Activated naive CD8-positive, alpha-beta T cell treated with anti-CD3 and anti-CD28 coated beads, Interleukin-2, amount 50 U/mL, for 24 hours (primary cell): ENCODE results near the gene MPC2.
A peak's percentile ranks its signal among the peaks of the same experiment; 100 is the strongest.
"Not testable (repeated sequence)": the region's sequence is repeated elsewhere in the genome, so short reads cannot be mapped to it uniquely, and the experiment has no call there.

Source experiments
- ATAC-seq: fragments of 150-1000 bp; cut with Tn5 transposase; one replicate; pipeline ENCODE4 v1.10.0; 2021
- DNase-seq: peaks from one replicate; pipeline ENCODE4 v3.0.0; 2021
- H3K27ac Mint-ChIP-seq: one replicate; pipeline ENCODE4 v1.8.0; 2021; ENCODE audit warnings: mild to moderate bottlenecking, mixed read lengths
- H3K27me3 Mint-ChIP-seq: one replicate; pipeline ENCODE4 v1.8.0; 2021; ENCODE audit warnings: mixed read lengths
- H3K36me3 Mint-ChIP-seq: one replicate; pipeline ENCODE4 v1.8.0; 2021; ENCODE audit warnings: low read depth, mixed read lengths
- H3K4me1 Mint-ChIP-seq: one replicate; pipeline ENCODE4 v1.8.0; 2021; ENCODE audit warnings: mixed read lengths
- H3K4me3 Mint-ChIP-seq: one replicate; pipeline ENCODE4 v1.8.0; 2021; ENCODE audit warnings: mild to moderate bottlenecking, moderate library complexity, mixed read lengths
- H3K9me3 Mint-ChIP-seq: one replicate; pipeline ENCODE4 v1.8.0; 2021; ENCODE audit warnings: mixed read lengths

Gene MPC2

DNA sequence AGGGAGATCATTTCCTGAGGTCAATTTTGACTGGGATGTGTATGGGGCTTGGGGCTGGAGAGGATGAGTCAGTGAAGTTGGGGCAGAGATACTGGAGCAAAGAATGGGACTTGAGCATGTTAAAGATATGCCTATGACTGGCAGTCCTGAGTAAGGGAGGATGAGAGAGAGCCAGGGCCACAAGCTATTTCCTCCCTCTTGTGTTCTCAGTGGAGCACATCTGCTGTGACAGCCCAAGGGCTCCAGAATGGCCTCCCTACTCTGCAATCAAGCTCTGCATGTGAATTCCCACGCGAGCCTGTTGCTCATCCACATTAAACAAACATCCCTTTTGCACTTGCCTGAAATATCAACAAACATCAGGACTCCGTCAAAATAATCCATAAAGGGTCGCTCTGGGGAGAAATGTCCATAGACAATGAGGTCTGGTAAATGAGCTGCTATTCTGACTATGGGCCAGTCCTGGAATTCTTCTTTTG lies 32.2 kb downstream of the MPC2 start:
- peaks cover 2% of the 10 kb centered on the region for H3K27me3 Mint-ChIP-seq

DNA sequence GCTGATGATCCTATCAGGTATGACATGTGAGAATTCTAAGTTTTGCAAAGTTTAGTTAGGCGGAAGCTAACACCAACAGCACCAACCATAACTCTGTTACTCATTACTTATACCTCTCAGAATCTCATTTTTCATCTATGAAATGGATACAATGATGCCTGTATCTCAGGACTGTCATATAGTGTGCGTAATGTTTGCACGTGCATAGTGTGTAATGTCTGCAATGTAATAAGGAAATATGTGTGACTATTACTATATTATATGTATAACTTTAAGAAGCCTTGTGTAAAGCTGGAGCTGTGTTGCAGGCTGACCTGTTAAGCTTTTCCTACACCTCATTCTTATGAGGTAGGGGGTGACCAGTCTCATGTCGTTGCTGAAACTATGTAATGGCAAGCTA lies 36.0 kb downstream of the MPC2 start:
- Mint-ChIP-seq H3K4me1 (no peaks in the 10 kb centered on the region), H3K27me3 (peaks cover 1% of the 10 kb centered on the region), H3K36me3 (no peaks in the 10 kb centered on the region), H3K4me3 (no peak overlapping the region), H3K9me3 (no peaks in the 10 kb centered on the region), H3K27ac (no peak overlapping the region)
- DNase-seq: no peak
- ATAC-seq: no peak

More for the DNA sequence above, 32.2 kb downstream of the MPC2 start:
- ATAC-seq: no peak
- H3K27ac Mint-ChIP-seq: no peak overlapping the region
- peaks cover 2% of the 10 kb centered on the region for H3K36me3 Mint-ChIP-seq
- peaks cover 3% of the 10 kb centered on the region for H3K9me3 Mint-ChIP-seq
- H3K4me1 Mint-ChIP-seq: no peaks in the 10 kb centered on the region
- no peak for DNase-seq
- H3K4me3 Mint-ChIP-seq: no peak overlapping the region

DNA sequence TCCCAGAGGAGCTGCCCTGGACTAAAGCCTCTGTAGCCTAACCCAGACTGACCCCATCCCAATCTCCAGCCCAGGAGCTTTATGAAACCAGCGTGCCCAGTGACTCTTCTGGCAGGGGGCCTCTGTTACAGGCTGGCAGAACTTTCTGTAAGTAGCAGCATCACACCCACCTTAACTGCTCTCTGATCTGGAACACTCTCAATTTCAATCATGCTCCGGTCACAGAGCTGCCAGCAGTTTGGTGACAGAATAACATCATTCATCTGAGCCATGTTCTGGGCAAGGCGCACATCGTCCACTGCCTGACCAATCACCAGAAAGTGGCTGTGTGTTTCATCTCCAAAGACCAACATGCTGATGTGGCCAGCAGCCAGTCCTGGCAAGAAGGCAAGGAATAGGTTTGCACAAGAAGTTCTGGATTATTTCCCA lies 37.6 kb downstream of the MPC2 start:
- Mint-ChIP-seq H3K27ac (no peak overlapping the region), H3K36me3 (no peaks in the 10 kb centered on the region)
- peak; percentile 24 for ATAC-seq

GRCh38 chr1:167898578-167899222 lies 38.2 kb downstream of the MPC2 start:
- Mint-ChIP-seq H3K27ac (no peak overlapping the region), H3K36me3 (no peaks in the 10 kb centered on the region), H3K27me3 (no peaks in the 10 kb centered on the region), H3K9me3 (no peaks in the 10 kb centered on the region), H3K4me3 (no peak overlapping the region), H3K4me1 (no peaks in the 10 kb centered on the region)
- no peak for ATAC-seq
- DNase-seq: no peak

More for the DNA sequence above, 37.6 kb downstream of the MPC2 start:
- no peak for DNase-seq
- Mint-ChIP-seq H3K4me1 (no peaks in the 10 kb centered on the region), H3K27me3 (no peaks in the 10 kb centered on the region), H3K9me3 (no peaks in the 10 kb centered on the region), H3K4me3 (no peak overlapping the region)

- Mint-ChIP-seq H3K4me3 (no peak overlapping the region), H3K27ac (no peak overlapping the region), H3K4me1 (no peaks in the 10 kb centered on the region), H3K36me3 (no peaks in the 10 kb centered on the region), H3K27me3 (no peaks in the 10 kb centered on the region), H3K9me3 (no peaks in the 10 kb centered on the region)
- ATAC-seq (no peak), DNase-seq (no peak)
Observed at GRCh38 chr1:167893798-167894197, 43.1 kb downstream of the MPC2 start.

GRCh38 chr1:167890400-167890799 lies 46.5 kb downstream of the MPC2 start:
- Mint-ChIP-seq H3K4me1 (no peaks in the 10 kb centered on the region), H3K27me3 (peaks cover 2% of the 10 kb centered on the region), H3K4me3 (no peak overlapping the region), H3K36me3 (no peaks in the 10 kb centered on the region), H3K9me3 (no peaks in the 10 kb centered on the region), H3K27ac (no peak overlapping the region)
- DNase-seq: no peak
- no peak for ATAC-seq

DNA sequence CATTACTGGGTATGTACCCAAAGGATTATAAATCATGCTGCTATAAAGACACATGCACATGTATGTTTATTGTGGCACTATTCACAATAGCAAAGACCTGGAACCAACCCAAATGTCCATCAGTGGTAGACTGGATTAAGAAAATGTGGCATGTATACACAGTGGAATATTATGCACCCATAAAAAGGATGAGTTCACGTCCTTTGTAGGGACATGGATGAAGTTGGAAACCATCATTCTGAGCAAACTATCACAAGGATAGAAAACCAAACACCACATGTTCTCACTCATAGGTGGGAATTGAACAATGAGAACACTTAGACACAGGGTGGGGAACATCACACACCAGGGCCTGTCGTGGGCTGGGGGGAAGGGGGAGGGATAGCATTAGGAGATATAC lies 49.7 kb downstream of the MPC2 start:
- H3K4me3 Mint-ChIP-seq, H3K36me3 Mint-ChIP-seq, ATAC-seq, H3K9me3 Mint-ChIP-seq, H3K27me3 Mint-ChIP-seq, DNase-seq, H3K4me1 Mint-ChIP-seq, H3K27ac Mint-ChIP-seq: not testable (repeated sequence)

- Mint-ChIP-seq H3K9me3 (no peaks in the 10 kb centered on the region), H3K36me3 (no peaks in the 10 kb centered on the region), H3K4me1 (no peaks in the 10 kb centered on the region), H3K27me3 (peaks cover 3% of the 10 kb centered on the region), H3K4me3 (no peak overlapping the region), H3K27ac (no peak overlapping the region)
- no peak for DNase-seq
- ATAC-seq: no peak
Observed at GRCh38 chr1:167882376-167882775, 54.5 kb downstream of the MPC2 start.

- no peak overlapping the region for H3K4me3 Mint-ChIP-seq
- no peaks in the 10 kb centered on the region for H3K4me1 Mint-ChIP-seq
- H3K27ac Mint-ChIP-seq: no peak overlapping the region
- peaks cover 3% of the 10 kb centered on the region for H3K27me3 Mint-ChIP-seq
- H3K36me3 Mint-ChIP-seq: no peaks in the 10 kb centered on the region
- ATAC-seq: no peak
- no peak for DNase-seq
- no peaks in the 10 kb centered on the region for H3K9me3 Mint-ChIP-seq
Observed at GRCh38 chr1:167881786-167882185, 55.1 kb downstream of the MPC2 start.

DNA sequence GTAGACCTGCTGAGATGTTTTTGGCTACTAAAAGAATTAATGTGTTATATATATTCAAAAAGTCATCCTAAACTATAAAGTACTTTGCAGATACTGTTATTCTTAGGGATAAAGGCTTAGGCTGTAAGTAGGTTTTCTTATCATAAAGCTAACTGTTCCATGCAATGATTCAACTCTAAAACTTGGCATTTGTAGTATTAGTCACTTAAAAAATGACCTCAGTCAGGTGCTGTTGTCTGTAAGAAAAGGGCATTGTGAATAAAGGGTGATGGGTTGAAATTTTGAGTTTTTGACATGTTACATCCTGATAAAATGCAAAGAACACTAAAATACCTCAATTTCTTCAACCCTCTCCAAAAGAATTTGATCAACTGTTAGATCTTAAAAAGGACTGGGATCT lies 55.8 kb downstream of the MPC2 start:
- Mint-ChIP-seq H3K9me3 (no peaks in the 10 kb centered on the region), H3K4me1 (no peaks in the 10 kb centered on the region), H3K4me3 (no peak overlapping the region), H3K36me3 (no peaks in the 10 kb centered on the region), H3K27ac (no peak overlapping the region), H3K27me3 (peaks cover 2% of the 10 kb centered on the region)
- no peak for ATAC-seq
- no peak for DNase-seq

DNA sequence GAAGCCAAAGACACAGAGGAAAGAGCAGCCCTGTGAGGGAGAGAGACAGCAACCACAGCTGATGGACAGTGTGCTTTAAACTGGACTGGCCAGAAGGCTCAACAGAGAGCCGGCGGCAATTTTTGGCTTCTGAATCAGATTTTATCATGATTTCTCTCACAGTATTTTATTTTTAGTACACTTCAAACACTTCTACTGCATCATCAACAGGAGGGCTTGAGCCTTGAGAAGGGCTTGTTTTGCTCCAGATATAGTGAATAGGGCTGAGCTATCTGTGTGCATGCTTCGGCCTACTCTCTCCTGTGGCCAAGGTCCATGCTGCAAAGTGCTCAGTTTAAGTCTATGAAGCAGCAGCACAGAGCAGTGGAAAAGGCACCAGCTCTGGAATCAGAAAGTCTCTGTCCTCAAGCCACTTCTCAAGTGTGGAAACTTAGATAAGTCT lies 56.3 kb downstream of the MPC2 start:
- ATAC-seq (no peak), DNase-seq (no peak)
- H3K27me3 Mint-ChIP-seq: peaks cover 2% of the 10 kb centered on the region
- no peaks in the 10 kb centered on the region for H3K4me1 Mint-ChIP-seq
- no peaks in the 10 kb centered on the region for H3K36me3 Mint-ChIP-seq
- no peaks in the 10 kb centered on the region for H3K9me3 Mint-ChIP-seq
- no peak overlapping the region for H3K4me3 Mint-ChIP-seq
- no peak overlapping the region for H3K27ac Mint-ChIP-seq

DNA sequence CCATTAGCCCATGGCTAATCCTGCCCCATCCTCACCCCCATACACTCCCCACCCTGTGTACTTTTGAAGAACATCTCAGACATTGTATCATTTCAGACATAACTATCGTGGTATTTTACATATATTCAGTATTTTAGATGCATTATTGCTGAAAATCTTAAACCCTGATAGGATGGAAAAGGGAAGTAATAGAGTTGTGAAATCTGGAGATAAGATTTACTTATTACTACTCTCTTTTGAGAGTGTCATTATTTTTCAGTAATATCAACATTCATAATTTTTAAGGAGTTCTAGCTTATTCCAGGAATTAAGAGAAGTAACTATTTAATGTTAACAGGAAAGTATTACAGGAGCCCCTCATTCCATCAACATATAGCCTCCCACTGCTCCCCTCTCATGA lies 57.4 kb downstream of the MPC2 start:
- DNase-seq: no peak
- Mint-ChIP-seq H3K9me3 (no peaks in the 10 kb centered on the region), H3K27ac (no peak overlapping the region)

DNA sequence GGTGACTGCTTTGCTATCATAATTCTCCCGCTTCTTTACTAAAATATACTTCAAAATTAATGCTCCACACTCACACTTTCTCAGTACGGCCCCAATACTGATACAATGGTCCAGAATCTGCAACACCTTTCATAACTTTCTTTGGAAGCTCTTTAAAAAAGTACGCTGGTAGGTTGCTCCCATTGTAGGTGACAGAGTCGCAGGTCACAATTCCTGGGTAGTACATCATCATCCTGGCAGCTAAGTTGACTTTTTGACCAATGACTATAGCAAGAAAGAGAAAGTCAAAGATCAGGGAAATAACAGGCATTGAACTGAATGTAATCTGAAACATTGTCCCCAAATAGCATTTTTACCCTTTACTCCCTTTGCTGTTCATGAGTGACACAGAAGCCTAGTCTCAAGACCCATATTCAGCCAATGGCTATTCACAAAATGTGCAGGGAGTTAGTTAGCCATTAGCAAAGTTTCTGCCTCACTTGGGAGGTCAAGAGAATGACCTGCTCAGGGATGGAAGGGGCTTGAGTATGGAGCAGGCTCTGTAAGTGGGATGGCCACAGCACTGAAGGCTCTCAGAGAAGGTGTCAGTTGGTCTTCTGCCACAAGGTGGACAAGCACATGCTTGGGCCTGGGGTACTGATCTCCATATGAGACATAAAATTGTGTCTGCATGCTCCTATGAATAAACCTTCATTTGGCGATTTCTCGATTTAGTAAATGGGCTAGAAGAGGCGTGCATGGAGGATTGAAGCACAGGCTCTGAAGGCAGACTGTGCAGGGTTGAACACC lies 58.3 kb downstream of the MPC2 start:
- H3K9me3 Mint-ChIP-seq: no peaks in the 10 kb centered on the region
- DNase-seq: no peak
- H3K27me3 Mint-ChIP-seq: no peaks in the 10 kb centered on the region
- no peaks in the 10 kb centered on the region for H3K4me1 Mint-ChIP-seq
- no peak for ATAC-seq
- H3K36me3 Mint-ChIP-seq: no peaks in the 10 kb centered on the region
- no peak overlapping the region for H3K4me3 Mint-ChIP-seq
- no peak overlapping the region for H3K27ac Mint-ChIP-seq

More for the DNA sequence above, 57.4 kb downstream of the MPC2 start:
- no peaks in the 10 kb centered on the region for H3K27me3 Mint-ChIP-seq
- no peak overlapping the region for H3K4me3 Mint-ChIP-seq
- no peaks in the 10 kb centered on the region for H3K4me1 Mint-ChIP-seq
- no peak for ATAC-seq
- H3K36me3 Mint-ChIP-seq: no peaks in the 10 kb centered on the region

DNA sequence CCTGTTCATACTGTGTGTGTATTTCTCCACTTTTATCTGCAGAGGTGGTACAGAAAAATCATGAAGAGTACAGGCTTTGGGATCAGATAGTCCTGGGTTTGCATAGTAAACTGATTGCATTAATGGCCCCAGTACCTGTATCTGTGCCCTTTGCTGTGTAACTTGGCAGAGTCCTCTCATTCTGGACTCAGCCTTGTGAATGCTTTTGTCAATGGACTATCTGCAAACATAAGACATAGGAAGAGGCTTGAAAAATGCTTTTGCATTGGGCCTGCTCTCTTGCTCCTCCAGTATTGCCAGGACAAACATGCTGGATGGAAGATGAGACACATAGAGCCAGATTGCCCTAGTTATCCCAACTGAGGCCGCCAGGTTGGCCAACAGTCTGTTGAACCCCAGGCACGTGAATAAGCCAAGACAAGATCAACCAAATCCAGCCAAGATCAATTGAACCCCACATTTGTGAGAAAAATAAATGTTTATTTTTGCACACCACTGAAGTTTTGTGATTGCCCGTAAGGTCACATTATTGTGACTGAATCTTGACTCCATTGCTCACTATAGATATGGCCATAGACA lies 60.2 kb downstream of the MPC2 start:
- DNase-seq (no peak), ATAC-seq (no peak)
- Mint-ChIP-seq H3K4me3 (no peak overlapping the region), H3K27me3 (no peaks in the 10 kb centered on the region), H3K27ac (no peak overlapping the region), H3K36me3 (no peaks in the 10 kb centered on the region), H3K4me1 (no peaks in the 10 kb centered on the region), H3K9me3 (no peaks in the 10 kb centered on the region)

GRCh38 chr1:167871331-167871730 lies 65.5 kb downstream of the MPC2 start:
- Mint-ChIP-seq H3K27ac (no peak overlapping the region), H3K4me1 (no peaks in the 10 kb centered on the region)

More at GRCh38 chr1:167871331-167871730, 65.5 kb downstream of the MPC2 start:
- no peaks in the 10 kb centered on the region for H3K9me3 Mint-ChIP-seq
- no peaks in the 10 kb centered on the region for H3K27me3 Mint-ChIP-seq
- ATAC-seq (no peak), DNase-seq (no peak)
- no peaks in the 10 kb centered on the region for H3K36me3 Mint-ChIP-seq
- H3K4me3 Mint-ChIP-seq: no peak overlapping the region
